Measurements from ENCODE around the gene ARHGEF28.

Gene ARHGEF28

GRCh38 chr5:73907164-73907563 is 281.2 kb downstream of the ARHGEF28 start:
- no peak overlapping the region for H3K27ac ChIP-seq (ENCODE audit: low read length)
- no peaks in the 10 kb centered on the region for H3K9me2 ChIP-seq (replicated peaks; ENCODE audit: insufficient read depth, low read length)
- H3K4me3 ChIP-seq (ENCODE audit: low read length), result no peak overlapping the region
- no peaks in the 10 kb centered on the region for H4K20me1 ChIP-seq (ENCODE audit: insufficient read depth, low read length)
- no peak overlapping the region for H3K4me2 ChIP-seq (ENCODE audit: low read depth, low read length)
- no peak for DNase-seq
- no peaks in the 10 kb centered on the region for H3K79me2 ChIP-seq (ENCODE audit: low read length)
- no peak overlapping the region for H3K9ac ChIP-seq (ENCODE audit: low read length)
- H3K4me1 ChIP-seq (ENCODE audit: low read length), result peaks cover 18% of the 10 kb centered on the region
- TF ChIP-seq EZH2 (optimal IDR thresholded peaks at IDR 0.05; ENCODE audit: low read depth, low read length), result no peak
- TF ChIP-seq EZH2phosphoT487 (IDR thresholded peaks at IDR 0.05; ENCODE audit: low read length), result no peak
- TF ChIP-seq CTCF (IDR thresholded peaks at IDR 0.05; ENCODE audit: low read length), result no peak
- no peaks in the 10 kb centered on the region for H3K27me3 ChIP-seq (replicated peaks; ENCODE audit: insufficient read depth, low read length)
- H3K9me3 ChIP-seq (replicated peaks; ENCODE audit: insufficient read depth, low read length), result no peaks in the 10 kb centered on the region
- H3K36me3 ChIP-seq (replicated peaks; ENCODE audit: insufficient read depth, low read length), result no peaks in the 10 kb centered on the region
- H2AFZ ChIP-seq (ENCODE audit: low read length), result no peak overlapping the region
- H3F3A ChIP-seq (ENCODE audit: insufficient read depth, low read length), result peaks cover 3% of the 10 kb centered on the region; the same call in 1 of the 2 replicates

- Histone ChIP-seq H3F3A (ENCODE audit: insufficient read depth, low read length) (peaks cover 13% of the 10 kb centered on the region), H3K36me3 (replicated peaks; ENCODE audit: insufficient read depth, low read length) (no peaks in the 10 kb centered on the region)
Observed at GRCh38 chr5:73908395-73908794, 282.4 kb downstream of the ARHGEF28 start.

GRCh38 chr5:73908846-73909245 is 282.9 kb downstream of the ARHGEF28 start:
- H3K79me2 ChIP-seq (ENCODE audit: low read length), result no peaks in the 10 kb centered on the region
- H3K9me2 ChIP-seq (replicated peaks; ENCODE audit: insufficient read depth, low read length), result no peaks in the 10 kb centered on the region
- no peak overlapping the region for H3K4me2 ChIP-seq (ENCODE audit: low read depth, low read length)
- no peaks in the 10 kb centered on the region for H4K20me1 ChIP-seq (ENCODE audit: insufficient read depth, low read length)
- H2AFZ ChIP-seq (ENCODE audit: low read length), result no peak overlapping the region
- H3K36me3 ChIP-seq (replicated peaks; ENCODE audit: insufficient read depth, low read length), result no peaks in the 10 kb centered on the region
- no peak overlapping the region for H3K9ac ChIP-seq (ENCODE audit: low read length)
- DNase-seq, result no peak
- H3K4me1 ChIP-seq (ENCODE audit: low read length), result peaks cover 34% of the 10 kb centered on the region
- H3F3A ChIP-seq (ENCODE audit: insufficient read depth, low read length), result peaks cover 13% of the 10 kb centered on the region
- TF ChIP-seq EZH2 (optimal IDR thresholded peaks at IDR 0.05; ENCODE audit: low read depth, low read length) (no peak), EZH2phosphoT487 (IDR thresholded peaks at IDR 0.05; ENCODE audit: low read length) (no peak), CTCF (IDR thresholded peaks at IDR 0.05; ENCODE audit: low read length) (no peak)
- H3K9me3 ChIP-seq (replicated peaks; ENCODE audit: insufficient read depth, low read length), result no peaks in the 10 kb centered on the region
- H3K4me3 ChIP-seq (ENCODE audit: low read length), result no peak overlapping the region
- H3K27me3 ChIP-seq (replicated peaks; ENCODE audit: insufficient read depth, low read length), result no peaks in the 10 kb centered on the region
- H3K27ac ChIP-seq (ENCODE audit: low read length), result no peak overlapping the region

More at GRCh38 chr5:73908395-73908794, 282.4 kb downstream of the ARHGEF28 start:
- Histone ChIP-seq H3K27ac (ENCODE audit: low read length) (no peak overlapping the region), H3K4me1 (ENCODE audit: low read length) (peaks cover 30% of the 10 kb centered on the region), H3K4me3 (ENCODE audit: low read length) (no peak overlapping the region), H3K9ac (ENCODE audit: low read length) (no peak overlapping the region), H3K4me2 (ENCODE audit: low read depth, low read length) (no peak overlapping the region), H3K79me2 (ENCODE audit: low read length) (no peaks in the 10 kb centered on the region), H3K27me3 (replicated peaks; ENCODE audit: insufficient read depth, low read length) (no peaks in the 10 kb centered on the region), H2AFZ (ENCODE audit: low read length) (no peak overlapping the region), H3K9me3 (replicated peaks; ENCODE audit: insufficient read depth, low read length) (no peaks in the 10 kb centered on the region), H4K20me1 (ENCODE audit: insufficient read depth, low read length) (no peaks in the 10 kb centered on the region), H3K9me2 (replicated peaks; ENCODE audit: insufficient read depth, low read length) (no peaks in the 10 kb centered on the region)
- TF ChIP-seq EZH2 (optimal IDR thresholded peaks at IDR 0.05; ENCODE audit: low read depth, low read length) (no peak), EZH2phosphoT487 (IDR thresholded peaks at IDR 0.05; ENCODE audit: low read length) (no peak), CTCF (IDR thresholded peaks at IDR 0.05; ENCODE audit: low read length) (no peak)
- no peak for DNase-seq
